GM08714 (cell line): Measurements from ENCODE around the gene NR3C2.

Source experiments
- H3K4me3 ChIP-seq: fragments of 200-500 bp; sonication (Bioruptor generic); 2 replicates; pipeline ENCODE4 v1.5.1; 2014; ENCODE audit warnings: mild to moderate bottlenecking, low read length, inconsistent platforms
- ZNF274 ChIP-seq: IDR thresholded peaks from 2 replicates; pipeline ENCODE4 v1.6.1; 2012; ENCODE audit warnings: mild to moderate bottlenecking, low read depth, low read length

The NR3C2 gene

DNA sequence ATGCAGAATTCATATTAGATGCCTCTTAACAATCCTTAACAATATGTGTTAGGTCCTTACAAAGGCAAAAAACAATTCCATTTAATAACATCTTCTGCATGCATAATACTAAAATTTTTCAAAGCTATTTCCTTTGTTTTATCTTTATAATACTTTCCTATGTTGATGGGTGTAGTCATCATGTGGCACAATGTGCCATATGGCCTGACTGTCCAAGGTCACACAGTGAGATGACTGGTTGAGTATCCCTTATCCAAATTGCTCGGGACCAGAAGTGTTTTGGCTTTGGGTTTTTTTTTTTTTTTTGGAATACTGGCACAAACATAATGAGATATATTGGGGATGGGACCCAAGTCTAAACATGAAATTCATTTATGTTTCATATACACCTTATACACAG lies 77.7 kb downstream of the NR3C2 start:
- TF ChIP-seq ZNF274, result no peak
- H3K4me3 ChIP-seq, result no peak overlapping the region

DNA sequence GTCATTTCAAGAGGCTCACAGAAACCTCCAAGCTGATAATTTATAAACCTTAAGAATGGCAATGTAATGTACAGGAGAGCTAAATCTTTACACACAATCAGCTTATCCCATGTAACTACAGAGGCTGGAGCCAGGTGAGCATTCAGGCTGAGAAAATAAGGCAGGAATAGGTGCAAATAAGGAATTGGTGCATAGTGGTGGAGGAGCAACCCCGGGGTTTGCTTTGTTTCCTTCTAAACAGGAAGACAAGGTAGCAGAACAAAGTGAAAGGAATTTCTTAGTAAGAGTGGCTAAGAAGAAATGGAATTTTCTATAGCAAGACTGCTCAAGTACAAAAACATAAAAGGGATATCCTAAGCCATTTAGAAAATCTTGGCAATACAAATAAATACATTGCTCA lies 82.4 kb downstream of the NR3C2 start:
- no peak overlapping the region for H3K4me3 ChIP-seq
- no peak for TF ChIP-seq ZNF274

DNA sequence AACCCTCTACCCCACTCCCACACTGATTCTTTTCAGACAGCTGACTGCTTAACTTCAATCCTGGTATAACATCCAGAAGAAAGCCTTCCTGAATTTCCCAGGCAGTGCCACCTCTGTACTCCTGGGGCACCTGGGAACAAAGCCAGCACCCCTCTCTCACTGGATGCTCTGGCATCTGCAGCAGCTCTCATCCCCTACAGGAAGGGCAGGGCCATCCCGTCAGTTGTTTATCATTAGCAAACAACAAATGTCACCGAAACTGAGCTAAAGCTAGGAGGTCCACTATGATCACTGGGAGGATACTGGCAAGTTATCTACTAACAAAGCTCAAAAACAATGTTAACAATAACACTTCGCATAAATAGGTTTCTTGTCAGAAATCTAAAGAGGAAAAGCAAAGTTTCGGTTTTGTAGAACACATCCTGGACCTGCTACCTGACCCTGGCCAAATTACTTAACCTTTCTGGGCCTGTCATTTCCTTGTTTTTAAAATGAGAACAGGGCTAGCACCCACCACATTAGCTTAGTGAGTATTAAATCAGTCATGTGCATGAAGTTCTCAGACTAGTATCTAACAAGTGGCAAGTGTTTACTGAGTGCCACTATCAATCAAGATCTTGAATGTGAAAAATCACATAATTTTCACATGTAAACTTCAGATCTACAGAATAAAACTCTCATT lies 86.6 kb downstream of the NR3C2 start:
- no peak for TF ChIP-seq ZNF274
- no peak overlapping the region for H3K4me3 ChIP-seq

DNA sequence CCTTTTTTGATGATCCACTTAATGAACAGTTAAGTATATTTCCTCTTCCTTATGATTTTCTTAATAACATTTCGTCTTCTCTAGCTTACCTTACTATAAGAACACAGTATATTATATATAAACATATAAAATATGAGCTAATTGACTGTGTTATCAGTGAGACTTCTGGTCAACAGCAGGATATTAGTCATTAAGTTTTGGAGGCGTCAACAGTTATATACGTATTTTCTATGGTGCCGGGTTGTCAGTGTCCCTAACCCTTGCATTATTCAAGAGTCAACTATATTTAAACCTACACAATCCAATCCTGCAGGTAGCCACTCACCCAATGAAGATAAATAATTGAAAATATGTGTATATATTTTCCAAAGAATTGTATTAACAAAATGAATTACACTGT lies 88.0 kb downstream of the NR3C2 start:
- no peak for TF ChIP-seq ZNF274
- H3K4me3 ChIP-seq, result no peak overlapping the region

DNA sequence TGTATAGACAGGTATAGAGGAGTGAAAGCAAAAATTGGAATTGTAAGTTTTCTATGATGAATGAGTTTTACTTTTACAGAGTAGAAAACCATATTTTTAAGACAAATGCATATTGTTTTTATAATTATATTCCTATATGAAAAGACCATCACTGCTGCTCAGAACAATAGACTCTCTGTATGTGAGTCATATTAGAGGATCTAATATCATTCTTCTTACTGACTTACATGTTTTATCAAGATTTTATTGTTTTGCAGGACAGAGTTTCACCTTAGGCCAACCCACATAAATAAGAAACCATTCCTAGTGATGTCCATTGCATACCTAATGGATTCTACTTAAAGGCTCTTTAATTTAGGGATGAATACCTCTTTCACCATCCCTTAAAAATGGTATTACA lies 88.6 kb downstream of the NR3C2 start:
- no peak for TF ChIP-seq ZNF274
- no peak overlapping the region for H3K4me3 ChIP-seq

DNA sequence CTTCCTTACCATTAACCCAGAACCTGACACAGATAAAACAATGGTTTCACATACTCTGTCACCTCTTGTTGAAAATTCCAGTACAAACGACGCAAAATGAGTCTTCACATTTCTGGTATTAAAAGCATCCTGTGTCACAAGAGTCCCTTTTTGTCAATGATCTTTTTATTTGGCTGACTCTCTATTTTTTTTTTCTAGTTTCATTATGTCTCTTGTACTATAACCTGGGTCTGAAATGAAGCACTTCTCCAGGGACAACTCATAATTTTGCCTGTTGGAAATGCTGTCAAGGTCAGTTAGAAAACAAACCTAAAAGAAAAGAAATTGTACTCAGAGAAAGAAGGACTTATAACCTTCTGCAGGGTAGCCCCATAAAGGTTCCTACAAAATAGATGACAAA lies 93.1 kb downstream of the NR3C2 start:
- TF ChIP-seq ZNF274, result no peak
- H3K4me3 ChIP-seq, result no peak overlapping the region

DNA sequence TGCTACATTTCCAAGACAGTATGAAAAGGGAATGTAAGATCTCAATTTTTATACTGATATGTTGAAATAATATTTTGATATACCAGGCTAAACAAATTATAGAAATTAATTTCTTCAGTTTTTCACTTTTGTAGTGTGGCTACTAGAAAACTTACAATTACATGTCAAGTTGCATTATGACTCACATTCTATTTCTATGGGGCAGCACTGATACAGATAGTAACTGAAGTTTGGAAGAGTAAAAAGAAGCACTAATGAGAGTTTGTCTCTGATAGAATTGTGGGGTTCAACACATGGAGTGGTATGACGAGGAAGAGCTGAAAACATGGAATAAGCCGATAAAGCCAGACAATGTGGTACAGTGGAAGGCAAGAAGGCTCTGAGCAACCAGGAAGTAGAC lies 95.6 kb downstream of the NR3C2 start:
- H3K4me3 ChIP-seq, result no peak overlapping the region
- no peak for TF ChIP-seq ZNF274

DNA sequence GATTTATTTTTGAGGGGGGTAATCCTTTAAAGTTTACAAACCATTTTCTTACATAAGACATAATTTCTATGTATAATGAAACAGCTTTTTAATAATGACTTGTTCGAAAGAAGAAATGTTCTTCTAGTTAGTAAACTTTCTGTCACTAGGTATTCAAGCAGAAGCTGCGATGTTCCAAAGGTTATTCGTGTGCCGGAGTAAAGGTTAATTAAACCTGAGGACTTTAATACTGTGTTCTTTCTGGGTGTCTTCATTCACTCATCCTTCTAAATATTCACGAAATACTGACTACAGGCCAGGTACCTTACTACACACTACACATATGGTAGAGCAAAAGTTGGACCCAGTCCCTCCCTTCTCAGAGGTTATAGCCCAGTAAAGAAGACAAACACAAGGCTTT lies 96.7 kb downstream of the NR3C2 start:
- TF ChIP-seq ZNF274, result no peak
- no peak overlapping the region for H3K4me3 ChIP-seq

DNA sequence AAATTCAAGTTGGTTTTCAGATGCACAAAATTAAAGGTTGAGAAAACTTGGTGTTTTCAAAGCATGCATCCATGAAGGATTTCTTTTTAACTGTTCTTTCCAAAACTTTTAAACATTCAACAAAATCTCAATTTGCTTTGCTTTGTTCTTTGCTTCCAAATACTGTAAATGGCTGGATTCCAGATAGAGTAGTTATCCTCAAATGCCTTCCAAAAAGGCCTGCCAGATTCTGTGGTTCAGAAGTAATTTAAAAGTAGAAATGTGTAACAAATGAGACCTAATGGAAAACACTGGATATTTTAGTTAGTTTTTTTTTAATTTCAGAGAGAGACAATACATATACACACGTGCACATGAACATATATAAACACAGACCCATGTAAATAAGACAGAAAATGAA lies 97.3 kb downstream of the NR3C2 start:
- TF ChIP-seq ZNF274, result no peak

DNA sequence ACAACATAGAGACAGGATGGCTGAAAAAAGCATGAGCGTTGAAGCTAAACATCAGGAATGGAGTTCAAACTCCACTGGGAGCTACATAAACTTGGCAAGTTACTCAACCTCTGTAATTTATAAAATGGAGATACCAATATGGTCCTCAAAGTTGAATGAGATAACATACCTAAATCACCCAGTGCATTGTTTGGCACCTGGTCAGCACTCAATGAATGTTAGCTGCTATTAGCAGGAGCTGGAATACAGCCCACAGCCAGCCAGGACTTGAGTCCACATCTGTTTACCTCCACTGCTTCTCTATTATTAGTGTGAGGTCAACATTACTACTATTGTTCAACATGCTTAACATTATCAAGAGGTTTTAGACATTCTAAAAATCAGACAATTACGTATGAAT lies 97.9 kb downstream of the NR3C2 start:
- no peak overlapping the region for H3K4me3 ChIP-seq
- no peak for TF ChIP-seq ZNF274

More for the DNA sequence above, 97.3 kb downstream of the NR3C2 start:
- no peak overlapping the region for H3K4me3 ChIP-seq

DNA sequence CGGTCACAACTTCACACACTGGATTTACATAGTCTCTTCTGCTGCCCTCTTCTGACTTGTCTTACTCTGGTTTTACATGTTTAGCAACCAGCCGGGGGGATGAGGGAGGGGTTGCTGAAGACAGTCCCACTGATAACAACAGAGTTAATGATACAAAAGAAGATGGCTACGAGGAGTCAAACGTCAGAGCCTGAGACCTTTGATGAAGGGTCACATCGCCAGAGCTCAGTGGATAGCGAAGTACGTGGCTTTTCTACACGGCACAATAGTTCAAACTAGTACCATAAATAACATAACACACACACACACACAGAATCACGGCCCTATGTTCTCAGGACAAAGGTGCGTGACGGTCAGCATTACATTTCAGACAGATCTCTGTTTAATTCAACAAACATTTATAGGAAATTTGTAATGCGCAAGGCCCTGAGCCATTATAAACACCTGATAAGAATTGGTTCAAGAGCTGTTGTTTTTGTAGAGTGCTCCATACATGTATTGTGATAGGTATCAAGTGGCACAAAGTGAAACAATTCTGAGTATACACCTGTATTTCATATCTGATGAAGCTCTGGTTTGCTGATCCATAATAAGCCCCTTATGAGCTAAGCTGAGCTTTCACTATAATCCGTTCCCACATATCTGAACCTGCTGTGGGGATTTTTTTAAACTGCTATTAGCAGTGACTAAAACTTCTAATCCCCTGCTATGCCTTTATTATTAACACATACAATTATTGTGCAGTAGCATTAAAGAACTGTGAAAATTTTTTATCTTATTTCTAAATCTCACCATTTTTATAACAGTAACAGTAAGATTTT lies 100.0 kb downstream of the NR3C2 start:
- no peak overlapping the region for H3K4me3 ChIP-seq
- no peak for TF ChIP-seq ZNF274

DNA sequence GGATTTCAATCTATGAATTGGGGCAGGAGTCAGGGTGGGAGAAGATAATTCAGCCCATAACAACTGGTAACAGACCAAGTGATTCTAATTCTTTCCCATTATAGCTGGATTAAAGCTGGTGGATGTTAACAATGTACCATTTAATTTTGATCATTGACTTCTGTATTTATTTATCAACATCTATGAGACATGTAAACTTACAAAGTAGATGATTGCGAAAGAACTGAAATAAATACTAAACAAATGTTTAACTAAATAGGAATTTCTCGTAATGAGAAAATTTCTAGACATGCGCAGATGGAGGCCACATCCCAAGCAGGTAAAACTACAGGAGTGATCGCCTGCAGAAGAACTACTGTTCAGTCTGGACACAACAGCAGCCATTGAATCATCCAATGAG lies 107.1 kb downstream of the NR3C2 start:
- no peak for TF ChIP-seq ZNF274
- no peak overlapping the region for H3K4me3 ChIP-seq

DNA sequence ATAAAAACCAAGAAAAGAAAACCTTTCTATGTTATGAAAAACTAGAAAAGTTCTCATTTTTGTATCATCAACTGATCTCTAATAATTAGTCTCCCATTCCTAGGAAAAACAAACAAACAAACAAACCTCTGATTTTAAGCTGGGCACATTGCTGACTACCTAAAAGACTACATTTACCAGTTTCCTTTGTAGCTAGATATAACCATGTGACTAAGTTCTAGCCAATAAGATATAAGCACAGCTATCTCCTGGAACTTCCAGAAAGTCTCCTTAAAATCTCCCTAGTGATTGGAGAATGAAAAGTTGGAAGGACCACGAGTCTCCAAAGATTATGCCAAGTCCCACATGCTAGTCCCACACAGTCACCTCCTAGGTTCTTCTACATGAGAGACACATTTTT lies 108.9 kb downstream of the NR3C2 start:
- no peak for TF ChIP-seq ZNF274
- no peak overlapping the region for H3K4me3 ChIP-seq

DNA sequence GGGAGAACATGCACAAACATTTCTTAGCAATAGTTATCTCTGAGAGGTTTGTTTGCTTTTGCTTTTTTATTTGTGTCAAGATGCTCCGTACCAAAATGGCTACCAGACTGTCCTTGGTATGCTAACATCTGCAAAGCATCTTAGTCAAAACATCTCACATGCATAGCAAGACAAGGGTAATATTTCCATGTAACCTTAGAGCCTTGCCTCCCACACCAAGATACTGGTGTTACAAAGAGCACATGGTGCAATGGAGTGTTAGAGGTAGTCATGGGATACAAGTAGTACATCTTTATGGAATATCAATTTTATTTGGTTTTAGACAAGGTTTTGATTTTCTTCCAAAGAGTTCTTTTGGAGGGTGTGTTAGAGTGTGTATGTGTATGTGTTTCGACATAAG lies 109.7 kb downstream of the NR3C2 start:
- no peak for TF ChIP-seq ZNF274
- no peak overlapping the region for H3K4me3 ChIP-seq

DNA sequence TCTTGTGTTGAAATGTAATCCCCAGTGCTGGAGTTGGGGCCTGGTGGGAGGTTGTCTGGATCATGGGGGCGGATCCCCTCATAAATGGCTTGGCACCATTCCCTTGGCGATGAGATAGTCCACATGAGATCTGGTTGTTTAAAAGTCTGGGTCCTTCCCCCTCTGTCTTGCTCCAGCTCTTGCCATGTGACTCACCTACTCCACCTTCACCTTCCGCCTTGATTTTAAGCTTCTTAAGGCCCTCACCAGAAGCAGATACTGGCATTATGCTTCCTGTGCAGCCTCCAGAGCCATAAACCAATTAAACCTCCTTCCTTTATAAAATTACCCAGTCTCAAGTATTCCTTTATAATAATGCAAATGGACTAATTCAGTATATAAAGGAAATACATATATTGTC lies 111.5 kb downstream of the NR3C2 start:
- no peak for TF ChIP-seq ZNF274
- H3K4me3 ChIP-seq, result no peak overlapping the region
